Breast epithelium (tissue), 4 donors: ENCODE results near the gene NCAPG2. TPM values are rescaled to one million over a fixed set of nuclear protein-coding genes. Genes with fewer than 3 reads are reported as not detected.

Experiments
- DNase-seq, 2 donors: peaks; one replicate each; pipeline ENCODE4 v3.0.0-alpha.2; 2019; ENCODE audit warnings: low spot score in 2 of 2
- H3K27ac ChIP-seq, 2 donors: fragments of 200-600 bp; sonication (generic) in 1 of 2; one replicate each; pipeline ENCODE4 v1.5.1; 2016 to 2019; ENCODE audit warnings: mild to moderate bottlenecking in 1 of 2
- H3K27me3 ChIP-seq, 2 donors: fragments of 200-600 bp; sonication (generic) in 1 of 2; one replicate each; pipeline versions ENCODE4 v1.5.1 to v1.6.0; 2017 to 2019; ENCODE audit warnings: control low read depth in 1 of 2, mild to moderate bottlenecking in 1 of 2
- H3K36me3 ChIP-seq: fragments of 200-600 bp; one replicate; pipeline ENCODE4 v1.5.1; 2019
- H3K4me1 ChIP-seq, 2 donors: fragments of 200-600 bp; sonication (generic); one replicate each; pipeline ENCODE4 v1.5.1; 2016 to 2019; ENCODE audit warnings: control low read depth in 1 of 2
- H3K4me3 ChIP-seq, 3 donors: fragments of 200-600 bp; sonication (generic); 1 replicate in 2 of 3; 2 replicates in 1 of 3; pipeline ENCODE4 v1.5.1; 2016 to 2019; ENCODE audit warnings: mild to moderate bottlenecking in 3 of 3, moderate library complexity in 2 of 3
- H3K9me3 ChIP-seq, 2 donors: fragments of 200-600 bp; sonication (generic) in 1 of 2; one replicate each; pipeline ENCODE4 v1.5.1; 2016 to 2019; ENCODE audit warnings: control low read depth in 1 of 2
- POLR2A ChIP-seq: fragments of 450-650 bp; IDR thresholded peaks from one replicate; pipeline ENCODE4 v1.6.1; 2016; ENCODE audit warnings: antibody characterized with exemption, mild to moderate bottlenecking, moderate library complexity
- POLR2AphosphoS5 ChIP-seq, 3 donors: sonication (generic); formaldehyde crosslinking; IDR thresholded peaks; one replicate each; pipeline ENCODE4 v1.6.1; 2017; ENCODE audit warnings: antibody characterized with exemption in 3 of 3
- intact Hi-C: fragments of 100-400 bp; cut with DNase I; formaldehyde crosslinking; loops from one replicate; pipeline ENCODE4 v1.15.1; 2023; ENCODE audit warnings: low total_unique reads
- total RNA-seq, 3 donors: library from RNA; depleted of rRNA; stranded (reverse); fragments of >200 nt; gene quantifications; one replicate each; pipeline ENCODE4 v1.1.0, GENCODE V29; 2016
- TF ChIP-seq, protein P1 (sequence below), 3 donors: fragments of 450-650 bp; IDR thresholded peaks; one replicate each; pipeline ENCODE4 v1.5.1; 2016 to 2017; ENCODE audit warnings: antibody characterized with exemption in 3 of 3, mild to moderate bottlenecking in 3 of 3, moderate library complexity in 3 of 3

Gene NCAPG2
- total RNA-seq, 3 donors from 2014 or later: 9.8 to 12.5 (median 10.4) TPM

DNA sequence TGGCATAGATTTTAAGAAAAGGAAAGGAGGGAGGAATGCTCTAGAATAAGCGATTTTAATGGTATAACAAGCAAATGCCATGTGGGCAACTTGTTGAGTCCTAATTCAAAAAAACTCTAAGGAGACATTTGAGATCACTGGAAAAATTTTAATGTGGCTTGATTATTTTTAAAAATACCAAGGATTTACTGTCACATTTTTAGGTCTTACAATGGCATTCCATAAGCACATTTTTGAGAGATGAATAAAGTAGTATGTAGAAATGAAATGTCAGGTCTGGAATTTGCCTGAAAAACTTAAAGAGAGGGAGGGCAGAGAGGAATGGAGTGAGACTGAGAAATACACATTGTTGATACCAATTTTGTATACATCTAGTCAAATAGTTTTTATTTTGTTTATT lies 20.3 kb downstream of the NCAPG2 start:
- no peak overlapping the region for H3K27ac ChIP-seq
- no peaks in the 10 kb centered on the region for H3K36me3 ChIP-seq
- TF ChIP-seq POLR2AphosphoS5 (IDR thresholded peaks at IDR 0.05) (no peak), POLR2A (no peak)
- TF ChIP-seq, protein P1, sequence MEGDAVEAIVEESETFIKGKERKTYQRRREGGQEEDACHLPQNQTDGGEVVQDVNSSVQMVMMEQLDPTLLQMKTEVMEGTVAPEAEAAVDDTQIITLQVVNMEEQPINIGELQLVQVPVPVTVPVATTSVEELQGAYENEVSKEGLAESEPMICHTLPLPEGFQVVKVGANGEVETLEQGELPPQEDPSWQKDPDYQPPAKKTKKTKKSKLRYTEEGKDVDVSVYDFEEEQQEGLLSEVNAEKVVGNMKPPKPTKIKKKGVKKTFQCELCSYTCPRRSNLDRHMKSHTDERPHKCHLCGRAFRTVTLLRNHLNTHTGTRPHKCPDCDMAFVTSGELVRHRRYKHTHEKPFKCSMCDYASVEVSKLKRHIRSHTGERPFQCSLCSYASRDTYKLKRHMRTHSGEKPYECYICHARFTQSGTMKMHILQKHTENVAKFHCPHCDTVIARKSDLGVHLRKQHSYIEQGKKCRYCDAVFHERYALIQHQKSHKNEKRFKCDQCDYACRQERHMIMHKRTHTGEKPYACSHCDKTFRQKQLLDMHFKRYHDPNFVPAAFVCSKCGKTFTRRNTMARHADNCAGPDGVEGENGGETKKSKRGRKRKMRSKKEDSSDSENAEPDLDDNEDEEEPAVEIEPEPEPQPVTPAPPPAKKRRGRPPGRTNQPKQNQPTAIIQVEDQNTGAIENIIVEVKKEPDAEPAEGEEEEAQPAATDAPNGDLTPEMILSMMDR (IDR thresholded peaks at IDR 0.05): no peak
- H3K4me3 ChIP-seq: no peak overlapping the region
- no peak for DNase-seq
- H3K27me3 ChIP-seq: no peaks in the 10 kb centered on the region
- intact Hi-C loops: no loop called here
- no peaks in the 10 kb centered on the region for H3K4me1 ChIP-seq
- H3K9me3 ChIP-seq: no peaks in the 10 kb centered on the region

DNA sequence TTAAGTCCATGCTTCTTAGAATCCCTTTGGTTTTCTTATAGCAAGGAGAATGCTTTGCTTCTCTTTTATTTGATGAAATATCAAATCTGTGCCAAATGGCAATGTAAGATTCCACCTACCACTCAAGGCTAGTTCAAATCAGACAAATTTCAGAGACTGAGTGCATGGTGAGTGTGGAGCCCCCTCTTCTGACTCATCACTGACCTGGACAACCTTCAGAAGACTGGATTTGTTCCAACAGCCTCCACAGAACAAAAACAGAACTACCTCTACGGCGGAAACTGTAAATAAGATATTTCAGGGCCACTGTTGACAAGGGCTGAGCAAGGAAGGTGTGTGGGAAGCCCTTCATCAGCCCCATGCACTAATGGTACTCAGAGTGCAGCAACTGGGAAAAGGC lies 21.1 kb downstream of the NCAPG2 start:
- no peaks in the 10 kb centered on the region for H3K9me3 ChIP-seq
- no peaks in the 10 kb centered on the region for H3K36me3 ChIP-seq
- DNase-seq: no peak
- no peak overlapping the region for H3K27ac ChIP-seq
- TF ChIP-seq POLR2A (no peak), POLR2AphosphoS5 (IDR thresholded peaks at IDR 0.05) (no peak)
- TF ChIP-seq, protein P1 (IDR thresholded peaks at IDR 0.05): no peak
- no peak overlapping the region for H3K4me3 ChIP-seq
- no peaks in the 10 kb centered on the region for H3K4me1 ChIP-seq
- intact Hi-C loops: no loop called here
- no peaks in the 10 kb centered on the region for H3K27me3 ChIP-seq

DNA sequence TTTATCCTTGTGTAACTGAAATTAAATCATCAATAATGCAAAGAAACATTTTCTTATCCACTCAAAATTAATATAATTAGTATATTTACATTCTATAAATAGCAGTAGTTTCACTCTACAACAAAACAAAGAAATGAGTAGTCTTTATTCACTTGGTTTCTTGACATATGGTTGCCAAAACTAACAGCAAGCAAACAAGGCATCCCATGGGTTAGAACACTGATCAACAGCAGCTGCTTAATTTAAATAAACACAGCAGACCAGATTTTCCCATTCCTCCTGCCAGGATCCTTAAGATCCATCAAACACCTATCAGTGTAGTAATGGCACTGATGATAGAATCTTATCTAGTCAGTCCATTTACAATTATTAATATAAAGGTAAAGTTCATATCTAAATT lies 22.1 kb downstream of the NCAPG2 start:
- intact Hi-C loops: no loop called here
- H3K27me3 ChIP-seq: no peaks in the 10 kb centered on the region
- no peak for TF ChIP-seq POLR2A
- TF ChIP-seq, protein P1 (IDR thresholded peaks at IDR 0.05): no peak
- TF ChIP-seq POLR2AphosphoS5 (IDR thresholded peaks at IDR 0.05): no peak

DNA sequence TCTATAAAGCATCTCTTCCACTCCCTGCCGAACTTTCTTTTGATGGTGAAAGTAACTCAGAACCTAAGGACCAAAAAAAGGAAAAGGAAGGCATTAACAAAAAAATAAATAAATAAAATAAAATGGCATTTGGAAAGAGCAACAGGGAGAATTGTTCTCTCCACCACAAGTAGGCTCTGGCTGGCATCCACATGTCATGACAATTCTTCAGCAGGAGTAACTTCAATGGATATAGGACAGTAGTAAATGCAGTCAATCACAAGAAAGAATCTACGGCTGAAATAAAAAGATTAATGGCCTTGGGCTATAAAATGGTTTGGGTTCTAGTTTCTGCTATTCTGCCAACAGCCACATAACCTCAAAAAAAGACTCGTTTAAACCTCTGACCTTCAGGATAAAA lies 23.9 kb downstream of the NCAPG2 start:
- Histone ChIP-seq H3K4me3 (no peak overlapping the region), H3K27me3 (no peaks in the 10 kb centered on the region), H3K27ac (no peak overlapping the region), H3K36me3 (no peaks in the 10 kb centered on the region), H3K9me3 (no peaks in the 10 kb centered on the region), H3K4me1 (no peaks in the 10 kb centered on the region)
- no peak for TF ChIP-seq POLR2AphosphoS5 (IDR thresholded peaks at IDR 0.05)
- TF ChIP-seq, protein P1 (IDR thresholded peaks at IDR 0.05): no peak
- no peak for TF ChIP-seq POLR2A
- no peak for DNase-seq
- intact Hi-C loops: no loop called here

More for the DNA sequence above, 22.1 kb downstream of the NCAPG2 start:
- no peaks in the 10 kb centered on the region for H3K4me1 ChIP-seq
- H3K27ac ChIP-seq: no peak overlapping the region
- no peak for DNase-seq
- H3K4me3 ChIP-seq: no peak overlapping the region
- H3K36me3 ChIP-seq: no peaks in the 10 kb centered on the region
- no peaks in the 10 kb centered on the region for H3K9me3 ChIP-seq

DNA sequence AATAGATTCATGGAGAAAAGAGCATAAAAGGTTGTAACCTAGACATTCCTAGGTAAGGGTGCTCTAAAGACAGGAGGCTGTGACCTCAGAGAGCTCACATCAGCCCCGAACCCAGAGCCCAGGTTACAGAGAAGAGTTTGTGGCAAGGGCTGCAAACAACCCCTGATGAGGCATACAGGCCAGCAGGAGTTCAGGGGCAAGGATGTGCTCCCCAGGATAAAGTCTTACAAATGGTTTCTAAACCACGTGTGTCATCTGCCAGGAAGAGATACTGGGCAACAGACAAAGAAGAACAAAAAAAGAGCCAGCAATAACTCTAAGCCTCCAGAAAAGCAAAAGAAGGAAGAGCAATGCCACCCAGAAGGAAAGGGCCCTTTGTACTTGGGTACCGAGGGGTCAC lies 27.7 kb downstream of the NCAPG2 start:
- DNase-seq: no peak
- no peak overlapping the region for H3K4me3 ChIP-seq
- no peak overlapping the region for H3K27ac ChIP-seq
- TF ChIP-seq, protein P1 (IDR thresholded peaks at IDR 0.05): no peak
- no peak for TF ChIP-seq POLR2AphosphoS5 (IDR thresholded peaks at IDR 0.05)
- TF ChIP-seq POLR2A: no peak
- H3K4me1 ChIP-seq: no peaks in the 10 kb centered on the region
- intact Hi-C loops: loop anchor here (2.0 kb wide), 1 partner anchor 68 kb away; no protein-coding TSS in a partner anchor
- no peaks in the 10 kb centered on the region for H3K9me3 ChIP-seq
- no peaks in the 10 kb centered on the region for H3K36me3 ChIP-seq
- H3K27me3 ChIP-seq: no peaks in the 10 kb centered on the region
